Tibial nerve (tissue), 4 donors: ENCODE measurements around the gene SHANK3.
A peak's percentile ranks its signal among the peaks of the same experiment; 100 is the strongest.

Source experiments
- EP300 ChIP-seq, 2 donors: sonication (generic); formaldehyde crosslinking; IDR thresholded peaks; one replicate each; pipeline ENCODE4 v1.6.1; 2017; ENCODE audit warnings: antibody characterized with exemption in 2 of 2, mild to moderate bottlenecking in 1 of 2
- POLR2A ChIP-seq, 2 donors: fragments of 450-650 bp; IDR thresholded peaks; one replicate each; pipeline ENCODE4 v1.6.1; 2017; ENCODE audit warnings: antibody characterized with exemption in 2 of 2, mild to moderate bottlenecking in 2 of 2, moderate library complexity in 2 of 2
- TF ChIP-seq, protein P1 (sequence below), 5 experiments: fragments of 200-600 bp in 3 of 5; fragments of 450-650 bp in 2 of 5; sonication (generic) in 3 of 5; IDR thresholded peaks; one replicate each; pipeline ENCODE4 v1.5.1; 2016 to 2019; ENCODE audit warnings: antibody characterized with exemption in 5 of 5, mild to moderate bottlenecking in 3 of 5, moderate library complexity in 2 of 5

DNA sequence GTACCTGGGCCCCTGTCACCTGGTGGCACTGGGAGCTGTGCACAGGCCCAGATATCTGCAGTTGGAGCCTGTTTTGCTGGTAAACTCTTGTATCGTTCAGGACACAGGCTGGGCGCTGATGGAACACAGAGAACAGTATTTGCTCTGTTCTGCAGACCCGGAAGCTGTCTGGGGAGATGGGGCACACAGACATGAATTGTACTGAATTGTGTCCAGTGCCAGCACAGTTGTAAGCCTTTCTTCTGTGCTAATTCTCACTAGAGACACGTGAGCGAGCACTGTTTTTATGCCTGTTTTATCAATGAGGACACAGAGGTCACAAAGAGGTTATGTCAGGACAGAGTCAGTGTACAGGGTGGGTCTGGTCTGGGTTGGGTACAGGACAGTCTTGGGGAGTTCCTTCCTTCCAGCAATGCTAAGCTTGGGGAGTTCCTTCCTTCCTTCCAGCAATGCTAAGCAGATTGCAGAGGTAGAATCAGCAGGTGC lies 41.0 kb downstream of the SHANK3 start:
- TF ChIP-seq, protein P1, sequence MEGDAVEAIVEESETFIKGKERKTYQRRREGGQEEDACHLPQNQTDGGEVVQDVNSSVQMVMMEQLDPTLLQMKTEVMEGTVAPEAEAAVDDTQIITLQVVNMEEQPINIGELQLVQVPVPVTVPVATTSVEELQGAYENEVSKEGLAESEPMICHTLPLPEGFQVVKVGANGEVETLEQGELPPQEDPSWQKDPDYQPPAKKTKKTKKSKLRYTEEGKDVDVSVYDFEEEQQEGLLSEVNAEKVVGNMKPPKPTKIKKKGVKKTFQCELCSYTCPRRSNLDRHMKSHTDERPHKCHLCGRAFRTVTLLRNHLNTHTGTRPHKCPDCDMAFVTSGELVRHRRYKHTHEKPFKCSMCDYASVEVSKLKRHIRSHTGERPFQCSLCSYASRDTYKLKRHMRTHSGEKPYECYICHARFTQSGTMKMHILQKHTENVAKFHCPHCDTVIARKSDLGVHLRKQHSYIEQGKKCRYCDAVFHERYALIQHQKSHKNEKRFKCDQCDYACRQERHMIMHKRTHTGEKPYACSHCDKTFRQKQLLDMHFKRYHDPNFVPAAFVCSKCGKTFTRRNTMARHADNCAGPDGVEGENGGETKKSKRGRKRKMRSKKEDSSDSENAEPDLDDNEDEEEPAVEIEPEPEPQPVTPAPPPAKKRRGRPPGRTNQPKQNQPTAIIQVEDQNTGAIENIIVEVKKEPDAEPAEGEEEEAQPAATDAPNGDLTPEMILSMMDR (IDR thresholded peaks at IDR 0.05) = no peak
- no peak for TF ChIP-seq POLR2A (IDR thresholded peaks at IDR 0.05)
- peak; percentile 70 to 86 for TF ChIP-seq EP300 (IDR thresholded peaks at IDR 0.05)
